Measurements from ENCODE around the gene HPSE2. TPM values are rescaled to one million over a fixed set of nuclear protein-coding genes. Genes with fewer than 3 reads are reported as not detected.

The HPSE2 gene
- total and polyA plus RNA-seq, 4 donors = 0.05 TPM; not detected in 3

DNA sequence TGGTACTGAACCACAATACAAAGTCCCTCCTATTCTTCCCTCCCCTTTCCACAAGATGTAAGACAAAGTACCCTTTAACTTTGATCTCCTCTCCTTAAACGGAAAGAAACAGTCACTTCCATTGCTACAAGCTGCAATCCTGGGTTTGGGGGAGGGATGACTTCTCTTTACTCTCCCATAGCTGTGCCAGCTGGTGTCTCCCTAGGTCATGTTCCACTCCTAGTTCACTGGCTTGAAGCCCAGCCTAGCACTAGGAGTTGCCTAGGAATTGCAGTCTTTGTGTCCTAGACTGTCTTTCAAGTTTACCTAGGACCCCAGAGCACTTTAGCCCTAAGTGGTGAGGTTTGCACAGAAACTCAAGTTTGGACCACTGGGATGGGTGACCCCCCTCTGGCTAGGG, 311.1 kb downstream of the HPSE2 start:
- Histone ChIP-seq H3K9me3 (ENCODE audit: control insufficient read depth in 4 of 4, low read length in 3 of 4) (no peaks in the 10 kb centered on the region), H3K4me1 (ENCODE audit: control insufficient read depth in 4 of 4, insufficient read depth in 4 of 4, low read length in 3 of 4) (no peaks in the 10 kb centered on the region), H3K27me3 (ENCODE audit: control insufficient read depth in 4 of 4, insufficient read depth in 4 of 4, low read length in 3 of 4) (peaks cover 0 to 4% (median 0%) of the 10 kb centered on the region in 4 donors), H3K9ac (ENCODE audit: low read depth in 1 of 2, low read length in 2 of 2) (no peak overlapping the region), H3K4me3 (ENCODE audit: low read depth in 1 of 3, low read length in 3 of 3) (no peak overlapping the region), H3K27ac (ENCODE audit: low read depth in 1 of 2, low read length in 2 of 2) (no peak overlapping the region), H3K36me3 (ENCODE audit: control insufficient read depth in 4 of 4, insufficient read depth in 3 of 4, low read depth in 1 of 4, low read length in 3 of 4) (no peaks in the 10 kb centered on the region)
- TF ChIP-seq SP1 (IDR thresholded peaks at IDR 0.05) = no peak
- TF ChIP-seq FOXA1 (IDR thresholded peaks at IDR 0.05) = no peak
- WGBS = 52% methylated on average over 1 of the region's 1 CpG
- no peak for DNase-seq (ENCODE audit: low spot score)

DNA sequence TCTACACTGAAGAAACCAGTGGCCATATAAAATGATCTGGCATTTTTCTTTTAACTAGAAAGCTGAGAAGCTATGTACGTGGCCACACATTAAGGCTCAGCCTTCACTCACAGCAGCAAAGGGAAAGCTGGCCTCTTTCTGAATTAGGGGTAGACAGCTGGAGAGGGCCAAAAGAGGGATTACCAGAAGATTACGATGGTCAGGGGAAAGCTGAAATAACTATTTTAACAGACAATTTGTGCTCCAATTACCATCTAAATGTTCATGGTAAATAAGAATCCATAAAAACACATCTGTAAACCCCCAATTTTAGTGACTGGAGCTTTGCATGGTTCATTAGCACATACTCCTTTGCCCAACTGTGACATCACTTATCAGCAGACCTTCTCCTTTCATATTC, 314.3 kb downstream of the HPSE2 start:
- Histone ChIP-seq H3K9ac (ENCODE audit: low read depth in 1 of 2, low read length in 2 of 2) (no peak overlapping the region), H3K36me3 (ENCODE audit: control insufficient read depth in 4 of 4, insufficient read depth in 3 of 4, low read depth in 1 of 4, low read length in 3 of 4) (no peaks in the 10 kb centered on the region), H3K4me3 (ENCODE audit: low read depth in 1 of 3, low read length in 3 of 3) (no peak overlapping the region), H3K27me3 (ENCODE audit: control insufficient read depth in 4 of 4, insufficient read depth in 4 of 4, low read length in 3 of 4) (peaks cover 0 to 4% (median 0%) of the 10 kb centered on the region in 4 donors), H3K9me3 (ENCODE audit: control insufficient read depth in 4 of 4, low read length in 3 of 4) (no peaks in the 10 kb centered on the region), H3K4me1 (ENCODE audit: control insufficient read depth in 4 of 4, insufficient read depth in 4 of 4, low read length in 3 of 4) (no peaks in the 10 kb centered on the region), H3K27ac (ENCODE audit: low read depth in 1 of 2, low read length in 2 of 2) (no peak overlapping the region)
- TF ChIP-seq YY1 (IDR thresholded peaks at IDR 0.05) (no peak), FOXA1 (IDR thresholded peaks at IDR 0.05) (no peak), RXRA (IDR thresholded peaks at IDR 0.05) (no peak), HNF4A (conservative IDR thresholded peaks at IDR 0.05) (no peak), JUND (IDR thresholded peaks at IDR 0.05) (no peak), FOXA2 (IDR thresholded peaks at IDR 0.05) (no peak), ATF3 (IDR thresholded peaks at IDR 0.05) (no peak), ZBTB33 (IDR thresholded peaks at IDR 0.05) (no peak), EGR1 (IDR thresholded peaks at IDR 0.05; ENCODE audit: low read depth in 2 of 2) (no peak), GABPA (IDR thresholded peaks at IDR 0.05 in 1 of 2, conservative IDR thresholded peaks at IDR 0.05 in 1 of 2) (no peak), RAD21 (IDR thresholded peaks at IDR 0.05) (no peak)
- TF ChIP-seq, protein P1, sequence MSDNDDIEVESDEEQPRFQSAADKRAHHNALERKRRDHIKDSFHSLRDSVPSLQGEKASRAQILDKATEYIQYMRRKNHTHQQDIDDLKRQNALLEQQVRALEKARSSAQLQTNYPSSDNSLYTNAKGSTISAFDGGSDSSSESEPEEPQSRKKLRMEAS (IDR thresholded peaks at IDR 0.05) = no peak
- TF ChIP-seq, protein P2, sequence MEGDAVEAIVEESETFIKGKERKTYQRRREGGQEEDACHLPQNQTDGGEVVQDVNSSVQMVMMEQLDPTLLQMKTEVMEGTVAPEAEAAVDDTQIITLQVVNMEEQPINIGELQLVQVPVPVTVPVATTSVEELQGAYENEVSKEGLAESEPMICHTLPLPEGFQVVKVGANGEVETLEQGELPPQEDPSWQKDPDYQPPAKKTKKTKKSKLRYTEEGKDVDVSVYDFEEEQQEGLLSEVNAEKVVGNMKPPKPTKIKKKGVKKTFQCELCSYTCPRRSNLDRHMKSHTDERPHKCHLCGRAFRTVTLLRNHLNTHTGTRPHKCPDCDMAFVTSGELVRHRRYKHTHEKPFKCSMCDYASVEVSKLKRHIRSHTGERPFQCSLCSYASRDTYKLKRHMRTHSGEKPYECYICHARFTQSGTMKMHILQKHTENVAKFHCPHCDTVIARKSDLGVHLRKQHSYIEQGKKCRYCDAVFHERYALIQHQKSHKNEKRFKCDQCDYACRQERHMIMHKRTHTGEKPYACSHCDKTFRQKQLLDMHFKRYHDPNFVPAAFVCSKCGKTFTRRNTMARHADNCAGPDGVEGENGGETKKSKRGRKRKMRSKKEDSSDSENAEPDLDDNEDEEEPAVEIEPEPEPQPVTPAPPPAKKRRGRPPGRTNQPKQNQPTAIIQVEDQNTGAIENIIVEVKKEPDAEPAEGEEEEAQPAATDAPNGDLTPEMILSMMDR (IDR thresholded peaks at IDR 0.05; ENCODE audit: low read depth, low read length, missing input control) = no peak
- WGBS = 72% methylated on average over 2 of the region's 2 CpGs
- DNase-seq (ENCODE audit: low spot score) = no peak

GRCh38 chr10:98920807-98921206, 314.8 kb downstream of the HPSE2 start:
- no peaks in the 10 kb centered on the region for H3K9me3 ChIP-seq (ENCODE audit: control insufficient read depth in 4 of 4, low read length in 3 of 4)
- 33% methylated on average over 2 of the region's 2 CpGs for WGBS
- no peak overlapping the region for H3K4me3 ChIP-seq (ENCODE audit: low read depth in 1 of 3, low read length in 3 of 3)
- no peak overlapping the region for H3K27ac ChIP-seq (ENCODE audit: low read depth in 1 of 2, low read length in 2 of 2)
- TF ChIP-seq, protein P2 (IDR thresholded peaks at IDR 0.05; ENCODE audit: low read depth, low read length, missing input control) = no peak
- no peak for TF ChIP-seq SP1 (IDR thresholded peaks at IDR 0.05)
- TF ChIP-seq HNF4G (IDR thresholded peaks at IDR 0.05) = no peak
- no peak for TF ChIP-seq ZBTB33 (IDR thresholded peaks at IDR 0.05)
- TF ChIP-seq, protein P1 (IDR thresholded peaks at IDR 0.05) = no peak
- H3K9ac ChIP-seq (ENCODE audit: low read depth in 1 of 2, low read length in 2 of 2) = no peak overlapping the region
- H3K27me3 ChIP-seq (ENCODE audit: control insufficient read depth in 4 of 4, insufficient read depth in 4 of 4, low read length in 3 of 4) = peaks cover 0 to 4% (median 0%) of the 10 kb centered on the region in 4 donors
- no peaks in the 10 kb centered on the region for H3K4me1 ChIP-seq (ENCODE audit: control insufficient read depth in 4 of 4, insufficient read depth in 4 of 4, low read length in 3 of 4)
- no peak for DNase-seq (ENCODE audit: low spot score)
- no peaks in the 10 kb centered on the region for H3K36me3 ChIP-seq (ENCODE audit: control insufficient read depth in 4 of 4, insufficient read depth in 3 of 4, low read depth in 1 of 4, low read length in 3 of 4)
